Mesothelial cell of epicardium (in vitro differentiated cells): ENCODE measurements around the gene KRT84. TPM values are rescaled to one million over a fixed set of nuclear protein-coding genes. Genes with fewer than 3 reads are reported as not detected.
"Not testable (repeated sequence)": the region's sequence is repeated elsewhere in the genome, so short reads cannot be mapped to it uniquely, and the experiment has no call there.

Experiments used
- DNase-seq, 2 experiments: peaks; one replicate each; pipeline ENCODE4 v3.0.0; 2021; ENCODE audit warnings: low spot score in 2 of 2; ENCODE audit not compliant: unreplicated experiment in 2 of 2
- H3K27ac Mint-ChIP-seq: 2 replicates; pipeline ENCODE4 v1.8.0; 2021; ENCODE audit warnings: mixed read lengths
- H3K27me3 Mint-ChIP-seq: 2 replicates; pipeline ENCODE4 v1.8.0; 2021; ENCODE audit warnings: low read depth, mixed read lengths
- H3K36me3 Mint-ChIP-seq: 2 replicates; pipeline ENCODE4 v1.8.0; 2021; ENCODE audit warnings: mixed read lengths
- H3K4me1 Mint-ChIP-seq: 2 replicates; pipeline ENCODE4 v1.8.0; 2021; ENCODE audit warnings: mixed read lengths
- H3K4me3 Mint-ChIP-seq: 2 replicates; pipeline ENCODE4 v1.8.0; 2021; ENCODE audit warnings: mild to moderate bottlenecking, moderate library complexity, mixed read lengths
- H3K9me3 Mint-ChIP-seq: 2 replicates; pipeline ENCODE4 v1.8.0; 2021; ENCODE audit warnings: mixed read lengths
- CTCF ChIP-seq: fragments of 200-600 bp; sonication (generic); IDR thresholded peaks from one replicate; pipeline ENCODE4 v1.5.0; 2021; ENCODE audit warnings: antibody characterized with exemption; ENCODE audit not compliant: unreplicated experiment
- total RNA-seq: library from RNA; stranded (reverse); gene quantifications from 3 replicates; pipeline ENCODE4 v1.2.1, GENCODE V29; 2021

KRT84 gene
- total RNA-seq, 1 donor from 2014 or later: not detected

GRCh38 chr12:52346593-52346992, 38.9 kb downstream of the KRT84 start:
- no peak overlapping the region for H3K4me3 Mint-ChIP-seq
- H3K27me3 Mint-ChIP-seq: peaks cover 7% of the 10 kb centered on the region
- no peak overlapping the region for H3K27ac Mint-ChIP-seq
- H3K9me3 Mint-ChIP-seq: no peaks in the 10 kb centered on the region
- peak in 1 of 2 experiments; percentile 7 for DNase-seq
- TF ChIP-seq CTCF: no peak
- peaks cover 36% of the 10 kb centered on the region for H3K4me1 Mint-ChIP-seq
- H3K36me3 Mint-ChIP-seq: no peaks in the 10 kb centered on the region

GRCh38 chr12:52345041-52345440, 40.4 kb downstream of the KRT84 start:
- not testable (repeated sequence) for H3K36me3 Mint-ChIP-seq
- DNase-seq: peak in 1 of 2 experiments; percentile 6

GRCh38 chr12:52344111-52344510, 41.3 kb downstream of the KRT84 start:
- H3K4me3 Mint-ChIP-seq: no peak overlapping the region
- peaks cover 7% of the 10 kb centered on the region for H3K27me3 Mint-ChIP-seq
- no peaks in the 10 kb centered on the region for H3K36me3 Mint-ChIP-seq
- DNase-seq: peak in 1 of 2 experiments; percentile 3
- peaks cover 31% of the 10 kb centered on the region for H3K4me1 Mint-ChIP-seq
- no peaks in the 10 kb centered on the region for H3K9me3 Mint-ChIP-seq
- TF ChIP-seq CTCF: no peak
- H3K27ac Mint-ChIP-seq: peak overlapping the region; percentile 57

More at GRCh38 chr12:52345041-52345440, 40.4 kb downstream of the KRT84 start:
- Mint-ChIP-seq H3K4me1 (peaks cover 35% of the 10 kb centered on the region), H3K27ac (peak overlapping the region; percentile 31)
- not testable (repeated sequence) for H3K27me3 Mint-ChIP-seq, H3K4me3 Mint-ChIP-seq, H3K9me3 Mint-ChIP-seq

- no peak overlapping the region for H3K4me3 Mint-ChIP-seq
- DNase-seq: no peak
- H3K27ac Mint-ChIP-seq: no peak overlapping the region
- H3K36me3 Mint-ChIP-seq: no peaks in the 10 kb centered on the region
- H3K4me1 Mint-ChIP-seq: peaks cover 33% of the 10 kb centered on the region
- no peak for TF ChIP-seq CTCF
- H3K9me3 Mint-ChIP-seq: no peaks in the 10 kb centered on the region
- peaks cover 9% of the 10 kb centered on the region for H3K27me3 Mint-ChIP-seq
These were observed 41.9 kb downstream of the KRT84 start for GRCh38 chr12:52343550-52343949.

GRCh38 chr12:52342781-52343490, 42.5 kb downstream of the KRT84 start:
- peaks cover 30% of the 10 kb centered on the region for H3K4me1 Mint-ChIP-seq
- H3K27me3 Mint-ChIP-seq: peaks cover 9% of the 10 kb centered on the region
- H3K9me3 Mint-ChIP-seq: no peaks in the 10 kb centered on the region
- DNase-seq: peak in 1 of 2 experiments; percentile 2
- no peaks in the 10 kb centered on the region for H3K36me3 Mint-ChIP-seq
- no peak for TF ChIP-seq CTCF
- H3K27ac Mint-ChIP-seq: no peak overlapping the region
- H3K4me3 Mint-ChIP-seq: no peak overlapping the region

GRCh38 chr12:52341066-52341580, 44.3 kb downstream of the KRT84 start:
- peaks cover 22% of the 10 kb centered on the region for H3K4me1 Mint-ChIP-seq
- no peak for DNase-seq
- no peak for TF ChIP-seq CTCF
- H3K4me3 Mint-ChIP-seq: no peak overlapping the region
- peaks cover 7% of the 10 kb centered on the region for H3K27me3 Mint-ChIP-seq
- H3K36me3 Mint-ChIP-seq: no peaks in the 10 kb centered on the region
- H3K9me3 Mint-ChIP-seq: peaks cover 6% of the 10 kb centered on the region
- H3K27ac Mint-ChIP-seq: no peak overlapping the region
